ES-I3 (cell line): ENCODE results near the gene MYOM1.

Experiments
- H3K36me3 ChIP-seq: 2 replicates; pipeline ENCODE4 v1.6.1; 2013; ENCODE audit warnings: mild to moderate bottlenecking, low read length, control low read depth, moderate library complexity; ENCODE audit not compliant: insufficient read depth
- H3K4me1 ChIP-seq: 2 replicates; pipeline ENCODE4 v1.6.1; 2013; ENCODE audit warnings: mild to moderate bottlenecking, control low read depth, low read length; ENCODE audit not compliant: insufficient read depth
- H3K9ac ChIP-seq: 2 replicates; pipeline ENCODE4 v1.6.1; 2013; ENCODE audit warnings: low read depth, mild to moderate bottlenecking, low read length, moderate library complexity
- H3K9me3 ChIP-seq: 2 replicates; pipeline ENCODE4 v1.6.1; 2013; ENCODE audit warnings: mild to moderate bottlenecking, low read length, moderate library complexity; ENCODE audit not compliant: control insufficient read depth, insufficient read depth

MYOM1 gene

GRCh38 chr18:3194947-3195612 lies 24.7 kb downstream of the MYOM1 start:
- Histone ChIP-seq H3K4me1 (no peaks in the 10 kb centered on the region), H3K9me3 (no peaks in the 10 kb centered on the region), H3K9ac (no peak overlapping the region), H3K36me3 (no peaks in the 10 kb centered on the region)

GRCh38 chr18:3193331-3193730 lies 26.4 kb downstream of the MYOM1 start:
- Histone ChIP-seq H3K9me3 (no peaks in the 10 kb centered on the region), H3K36me3 (no peaks in the 10 kb centered on the region), H3K4me1 (no peaks in the 10 kb centered on the region), H3K9ac (no peak overlapping the region)

- Histone ChIP-seq H3K9me3 (no peaks in the 10 kb centered on the region), H3K36me3 (no peaks in the 10 kb centered on the region), H3K9ac (no peak overlapping the region), H3K4me1 (no peaks in the 10 kb centered on the region)
Observed at GRCh38 chr18:3192752-3193151, 27.0 kb downstream of the MYOM1 start.

GRCh38 chr18:3192286-3192685 lies 27.5 kb downstream of the MYOM1 start:
- no peaks in the 10 kb centered on the region for H3K9me3 ChIP-seq
- no peak overlapping the region for H3K9ac ChIP-seq
- H3K36me3 ChIP-seq: no peaks in the 10 kb centered on the region
- no peaks in the 10 kb centered on the region for H3K4me1 ChIP-seq

- no peaks in the 10 kb centered on the region for H3K36me3 ChIP-seq
- H3K9ac ChIP-seq: no peak overlapping the region
- no peaks in the 10 kb centered on the region for H3K9me3 ChIP-seq
- H3K4me1 ChIP-seq: no peaks in the 10 kb centered on the region
Observed at GRCh38 chr18:3190610-3191009, 29.2 kb downstream of the MYOM1 start.

GRCh38 chr18:3189884-3190283 lies 29.9 kb downstream of the MYOM1 start:
- Histone ChIP-seq H3K9me3 (no peaks in the 10 kb centered on the region), H3K9ac (no peak overlapping the region), H3K36me3 (no peaks in the 10 kb centered on the region), H3K4me1 (no peaks in the 10 kb centered on the region)

- Histone ChIP-seq H3K9me3 (no peaks in the 10 kb centered on the region), H3K9ac (no peak overlapping the region), H3K4me1 (no peaks in the 10 kb centered on the region), H3K36me3 (no peaks in the 10 kb centered on the region)
Observed at GRCh38 chr18:3186678-3187658, 32.8 kb downstream of the MYOM1 start.

GRCh38 chr18:3184275-3184963 lies 35.3 kb downstream of the MYOM1 start:
- Histone ChIP-seq H3K4me1 (peaks cover 13% of the 10 kb centered on the region), H3K9me3 (no peaks in the 10 kb centered on the region), H3K9ac (no peak overlapping the region), H3K36me3 (no peaks in the 10 kb centered on the region)

- Histone ChIP-seq H3K9me3 (no peaks in the 10 kb centered on the region), H3K36me3 (no peaks in the 10 kb centered on the region), H3K4me1 (peaks cover 15% of the 10 kb centered on the region), H3K9ac (no peak overlapping the region)
Observed at GRCh38 chr18:3183103-3183717, 36.6 kb downstream of the MYOM1 start.

GRCh38 chr18:3180325-3180724 lies 39.4 kb downstream of the MYOM1 start:
- H3K36me3 ChIP-seq: no peaks in the 10 kb centered on the region
- H3K9ac ChIP-seq: no peak overlapping the region
- no peaks in the 10 kb centered on the region for H3K9me3 ChIP-seq
- peaks cover 15% of the 10 kb centered on the region for H3K4me1 ChIP-seq

GRCh38 chr18:3179430-3180089 lies 40.2 kb downstream of the MYOM1 start:
- H3K36me3 ChIP-seq: no peaks in the 10 kb centered on the region
- no peaks in the 10 kb centered on the region for H3K9me3 ChIP-seq
- peaks cover 15% of the 10 kb centered on the region for H3K4me1 ChIP-seq
- H3K9ac ChIP-seq: no peak overlapping the region

- Histone ChIP-seq H3K36me3 (no peaks in the 10 kb centered on the region), H3K9me3 (no peaks in the 10 kb centered on the region), H3K4me1 (peaks cover 15% of the 10 kb centered on the region), H3K9ac (no peak overlapping the region)
Observed at GRCh38 chr18:3177902-3178687, 41.7 kb downstream of the MYOM1 start.

- Histone ChIP-seq H3K4me1 (peaks cover 8% of the 10 kb centered on the region), H3K9me3 (no peaks in the 10 kb centered on the region), H3K9ac (no peak overlapping the region), H3K36me3 (no peaks in the 10 kb centered on the region)
Observed at GRCh38 chr18:3175195-3175758, 44.5 kb downstream of the MYOM1 start.
